B cell (primary cell): ENCODE results near the gene TIGD6.

Source experiments
- CTCF ChIP-seq: fragments of 200-600 bp; IDR thresholded peaks from one replicate; pipeline ENCODE4 v1.8.0; 2022; ENCODE audit warnings: antibody characterized with exemption, mild to moderate bottlenecking
- EZH2 ChIP-seq: IDR thresholded peaks from 2 replicates; pipeline ENCODE4 v1.6.1; 2012; ENCODE audit warnings: borderline replicate concordance, low read depth, mild to moderate bottlenecking, moderate library complexity, low read length; ENCODE audit not compliant: insufficient read depth, poor library complexity, severe bottlenecking

GRCh38 chr5:150044712-150045111 lies 44.3 kb upstream of the TIGD6 start:
- TF ChIP-seq CTCF: no peak
- TF ChIP-seq EZH2: no peak
